HEK293 (cell line): ENCODE data around the gene NPAS2.

ENCODE experiments used
- ELK4 ChIP-seq: IDR thresholded peaks from 2 replicates; pipeline ENCODE4 v1.6.1; 2011; ENCODE audit warnings: mild to moderate bottlenecking, low read depth, low read length, borderline replicate concordance
- GLI2 ChIP-seq: fragments of 450-650 bp; formaldehyde crosslinking; IDR thresholded peaks from 2 replicates; pipeline ENCODE4; 2017; ENCODE audit warnings: missing biosample characterization, missing genetic modification characterization, low read depth, borderline replicate concordance
- KLF7 ChIP-seq: fragments of 450-650 bp; formaldehyde crosslinking; IDR thresholded peaks from 2 replicates; pipeline ENCODE4 v1.5.1; 2016; ENCODE audit warnings: missing biosample characterization, missing genetic modification characterization, borderline replicate concordance
- PRDM1 ChIP-seq: fragments of 450-650 bp; formaldehyde crosslinking; IDR thresholded peaks from 2 replicates; pipeline ENCODE4; 2016; ENCODE audit warnings: missing biosample characterization, missing genetic modification characterization
- SETDB1 ChIP-seq: IDR thresholded peaks from one replicate; pipeline ENCODE4 v1.6.1; 2017; ENCODE audit warnings: mild to moderate bottlenecking, low read length, moderate library complexity, mixed read lengths; ENCODE audit not compliant: insufficient read length
- SP7 ChIP-seq: fragments of 450-650 bp; formaldehyde crosslinking; IDR thresholded peaks from 2 replicates; pipeline ENCODE4 v1.5.1; 2016; ENCODE audit warnings: missing biosample characterization, missing genetic modification characterization
- ZBTB44 ChIP-seq: fragments of 450-650 bp; IDR thresholded peaks from 2 replicates; pipeline ENCODE4 v1.5.1; 2018; ENCODE audit warnings: missing biosample characterization, mild to moderate bottlenecking, missing genetic modification characterization
- ZNF10 ChIP-seq: fragments of 450-650 bp; formaldehyde crosslinking; IDR thresholded peaks from 2 replicates; pipeline ENCODE4 v1.5.1; 2017; ENCODE audit warnings: missing biosample characterization, missing genetic modification characterization
- ZNF138 ChIP-seq: fragments of 450-650 bp; formaldehyde crosslinking; IDR thresholded peaks from 2 replicates; pipeline ENCODE4 v1.5.1; 2016; ENCODE audit warnings: missing biosample characterization, missing genetic modification characterization, borderline replicate concordance
- TF ChIP-seq, protein P1 (sequence below): fragments of 450-650 bp; formaldehyde crosslinking; IDR thresholded peaks from 2 replicates; pipeline ENCODE4 v1.5.1; 2016; ENCODE audit warnings: missing biosample characterization, missing genetic modification characterization
- TF ChIP-seq, protein P2 (sequence below): fragments of 450-650 bp; formaldehyde crosslinking; IDR thresholded peaks from 2 replicates; pipeline ENCODE4 v1.5.1; 2016; ENCODE audit warnings: missing biosample characterization, missing genetic modification characterization
- TF ChIP-seq, protein P3 (sequence below): fragments of 450-650 bp; formaldehyde crosslinking; IDR thresholded peaks from 2 replicates; pipeline ENCODE4 v1.5.1; 2016; ENCODE audit warnings: missing biosample characterization, missing genetic modification characterization, low read depth
- TF ChIP-seq, protein P4 (sequence below): fragments of 450-650 bp; formaldehyde crosslinking; IDR thresholded peaks from 2 replicates; pipeline ENCODE4 v1.5.1; 2016; ENCODE audit warnings: missing biosample characterization, missing genetic modification characterization, borderline replicate concordance

DNA sequence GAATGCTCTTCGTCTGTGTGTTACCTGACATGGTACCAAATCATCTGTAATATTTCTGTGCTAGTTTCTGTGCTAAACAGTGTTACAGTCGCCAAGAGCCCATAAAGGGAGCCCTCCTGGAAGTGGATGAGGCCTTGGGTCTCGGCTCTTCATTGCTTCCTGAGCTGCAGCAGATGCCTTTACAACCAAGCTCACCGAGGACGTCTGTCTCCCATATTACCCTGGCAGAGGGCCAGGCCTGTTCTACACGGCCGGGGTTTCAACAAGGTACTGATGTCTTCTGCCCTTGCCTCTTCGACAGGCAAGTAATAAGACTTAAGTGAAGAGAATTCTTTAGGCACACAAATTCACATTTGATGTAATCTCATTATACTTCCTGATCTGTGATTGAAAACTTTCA lies 199.0 kb downstream of the NPAS2 start:
- TF ChIP-seq, protein P1, sequence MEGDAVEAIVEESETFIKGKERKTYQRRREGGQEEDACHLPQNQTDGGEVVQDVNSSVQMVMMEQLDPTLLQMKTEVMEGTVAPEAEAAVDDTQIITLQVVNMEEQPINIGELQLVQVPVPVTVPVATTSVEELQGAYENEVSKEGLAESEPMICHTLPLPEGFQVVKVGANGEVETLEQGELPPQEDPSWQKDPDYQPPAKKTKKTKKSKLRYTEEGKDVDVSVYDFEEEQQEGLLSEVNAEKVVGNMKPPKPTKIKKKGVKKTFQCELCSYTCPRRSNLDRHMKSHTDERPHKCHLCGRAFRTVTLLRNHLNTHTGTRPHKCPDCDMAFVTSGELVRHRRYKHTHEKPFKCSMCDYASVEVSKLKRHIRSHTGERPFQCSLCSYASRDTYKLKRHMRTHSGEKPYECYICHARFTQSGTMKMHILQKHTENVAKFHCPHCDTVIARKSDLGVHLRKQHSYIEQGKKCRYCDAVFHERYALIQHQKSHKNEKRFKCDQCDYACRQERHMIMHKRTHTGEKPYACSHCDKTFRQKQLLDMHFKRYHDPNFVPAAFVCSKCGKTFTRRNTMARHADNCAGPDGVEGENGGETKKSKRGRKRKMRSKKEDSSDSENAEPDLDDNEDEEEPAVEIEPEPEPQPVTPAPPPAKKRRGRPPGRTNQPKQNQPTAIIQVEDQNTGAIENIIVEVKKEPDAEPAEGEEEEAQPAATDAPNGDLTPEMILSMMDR (tag by site-specific recombination), result no peak
- TF ChIP-seq KLF7 (tag by site-specific recombination), result no peak
- TF ChIP-seq, protein P2, sequence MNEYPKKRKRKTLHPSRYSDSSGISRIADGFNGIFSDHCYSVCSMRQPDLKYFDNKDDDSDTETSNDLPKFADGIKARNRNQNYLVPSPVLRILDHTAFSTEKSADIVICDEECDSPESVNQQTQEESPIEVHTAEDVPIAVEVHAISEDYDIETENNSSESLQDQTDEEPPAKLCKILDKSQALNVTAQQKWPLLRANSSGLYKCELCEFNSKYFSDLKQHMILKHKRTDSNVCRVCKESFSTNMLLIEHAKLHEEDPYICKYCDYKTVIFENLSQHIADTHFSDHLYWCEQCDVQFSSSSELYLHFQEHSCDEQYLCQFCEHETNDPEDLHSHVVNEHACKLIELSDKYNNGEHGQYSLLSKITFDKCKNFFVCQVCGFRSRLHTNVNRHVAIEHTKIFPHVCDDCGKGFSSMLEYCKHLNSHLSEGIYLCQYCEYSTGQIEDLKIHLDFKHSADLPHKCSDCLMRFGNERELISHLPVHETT (tag by site-specific recombination), result no peak
- no peak for TF ChIP-seq GLI2
- no peak for TF ChIP-seq ELK4
- TF ChIP-seq SP7 (tag by site-specific recombination), result no peak
- no peak for TF ChIP-seq PRDM1
- no peak for TF ChIP-seq ZBTB44 (tag by site-specific recombination)
- TF ChIP-seq, protein P3, sequence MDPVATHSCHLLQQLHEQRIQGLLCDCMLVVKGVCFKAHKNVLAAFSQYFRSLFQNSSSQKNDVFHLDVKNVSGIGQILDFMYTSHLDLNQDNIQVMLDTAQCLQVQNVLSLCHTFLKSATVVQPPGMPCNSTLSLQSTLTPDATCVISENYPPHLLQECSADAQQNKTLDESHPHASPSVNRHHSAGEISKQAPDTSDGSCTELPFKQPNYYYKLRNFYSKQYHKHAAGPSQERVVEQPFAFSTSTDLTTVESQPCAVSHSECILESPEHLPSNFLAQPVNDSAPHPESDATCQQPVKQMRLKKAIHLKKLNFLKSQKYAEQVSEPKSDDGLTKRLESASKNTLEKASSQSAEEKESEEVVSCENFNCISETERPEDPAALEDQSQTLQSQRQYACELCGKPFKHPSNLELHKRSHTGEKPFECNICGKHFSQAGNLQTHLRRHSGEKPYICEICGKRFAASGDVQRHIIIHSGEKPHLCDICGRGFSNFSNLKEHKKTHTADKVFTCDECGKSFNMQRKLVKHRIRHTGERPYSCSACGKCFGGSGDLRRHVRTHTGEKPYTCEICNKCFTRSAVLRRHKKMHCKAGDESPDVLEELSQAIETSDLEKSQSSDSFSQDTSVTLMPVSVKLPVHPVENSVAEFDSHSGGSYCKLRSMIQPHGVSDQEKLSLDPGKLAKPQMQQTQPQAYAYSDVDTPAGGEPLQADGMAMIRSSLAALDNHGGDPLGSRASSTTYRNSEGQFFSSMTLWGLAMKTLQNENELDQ, result no peak
- no peak for TF ChIP-seq SETDB1
- TF ChIP-seq, protein P4, sequence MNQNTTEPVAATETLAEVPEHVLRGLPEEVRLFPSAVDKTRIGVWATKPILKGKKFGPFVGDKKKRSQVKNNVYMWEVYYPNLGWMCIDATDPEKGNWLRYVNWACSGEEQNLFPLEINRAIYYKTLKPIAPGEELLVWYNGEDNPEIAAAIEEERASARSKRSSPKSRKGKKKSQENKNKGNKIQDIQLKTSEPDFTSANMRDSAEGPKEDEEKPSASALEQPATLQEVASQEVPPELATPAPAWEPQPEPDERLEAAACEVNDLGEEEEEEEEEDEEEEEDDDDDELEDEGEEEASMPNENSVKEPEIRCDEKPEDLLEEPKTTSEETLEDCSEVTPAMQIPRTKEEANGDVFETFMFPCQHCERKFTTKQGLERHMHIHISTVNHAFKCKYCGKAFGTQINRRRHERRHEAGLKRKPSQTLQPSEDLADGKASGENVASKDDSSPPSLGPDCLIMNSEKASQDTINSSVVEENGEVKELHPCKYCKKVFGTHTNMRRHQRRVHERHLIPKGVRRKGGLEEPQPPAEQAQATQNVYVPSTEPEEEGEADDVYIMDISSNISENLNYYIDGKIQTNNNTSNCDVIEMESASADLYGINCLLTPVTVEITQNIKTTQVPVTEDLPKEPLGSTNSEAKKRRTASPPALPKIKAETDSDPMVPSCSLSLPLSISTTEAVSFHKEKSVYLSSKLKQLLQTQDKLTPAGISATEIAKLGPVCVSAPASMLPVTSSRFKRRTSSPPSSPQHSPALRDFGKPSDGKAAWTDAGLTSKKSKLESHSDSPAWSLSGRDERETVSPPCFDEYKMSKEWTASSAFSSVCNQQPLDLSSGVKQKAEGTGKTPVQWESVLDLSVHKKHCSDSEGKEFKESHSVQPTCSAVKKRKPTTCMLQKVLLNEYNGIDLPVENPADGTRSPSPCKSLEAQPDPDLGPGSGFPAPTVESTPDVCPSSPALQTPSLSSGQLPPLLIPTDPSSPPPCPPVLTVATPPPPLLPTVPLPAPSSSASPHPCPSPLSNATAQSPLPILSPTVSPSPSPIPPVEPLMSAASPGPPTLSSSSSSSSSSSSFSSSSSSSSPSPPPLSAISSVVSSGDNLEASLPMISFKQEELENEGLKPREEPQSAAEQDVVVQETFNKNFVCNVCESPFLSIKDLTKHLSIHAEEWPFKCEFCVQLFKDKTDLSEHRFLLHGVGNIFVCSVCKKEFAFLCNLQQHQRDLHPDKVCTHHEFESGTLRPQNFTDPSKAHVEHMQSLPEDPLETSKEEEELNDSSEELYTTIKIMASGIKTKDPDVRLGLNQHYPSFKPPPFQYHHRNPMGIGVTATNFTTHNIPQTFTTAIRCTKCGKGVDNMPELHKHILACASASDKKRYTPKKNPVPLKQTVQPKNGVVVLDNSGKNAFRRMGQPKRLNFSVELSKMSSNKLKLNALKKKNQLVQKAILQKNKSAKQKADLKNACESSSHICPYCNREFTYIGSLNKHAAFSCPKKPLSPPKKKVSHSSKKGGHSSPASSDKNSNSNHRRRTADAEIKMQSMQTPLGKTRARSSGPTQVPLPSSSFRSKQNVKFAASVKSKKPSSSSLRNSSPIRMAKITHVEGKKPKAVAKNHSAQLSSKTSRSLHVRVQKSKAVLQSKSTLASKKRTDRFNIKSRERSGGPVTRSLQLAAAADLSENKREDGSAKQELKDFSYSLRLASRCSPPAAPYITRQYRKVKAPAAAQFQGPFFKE, result no peak
- no peak for TF ChIP-seq ZNF138 (tag by site-specific recombination)
- no peak for TF ChIP-seq ZNF10 (tag by site-specific recombination)
